PC-9 (cell line): ENCODE results near the gene ZNF518B. TPM values are rescaled to one million over a fixed set of nuclear protein-coding genes. Genes with fewer than 3 reads are reported as not detected.

Experiments
- BruUV-seq: library from RNA; stranded (reverse); fragments of 400-500 nt; replicated peaks from 2 replicates; lab custom pipeline; 2021; lab: Mats Ljungman, UMichigan
- CTCF ChIA-PET: fragments of 300-600 bp; sonication (Branson Sonifier 250); formaldehyde crosslinking; loops from one replicate; lab custom pipeline; 2022; ENCODE audit warnings: antibody characterized with exemption; lab: Charles Lee
- POLR2A ChIA-PET: fragments of 300-600 bp; sonication (Branson Sonifier 250); formaldehyde crosslinking; loops from one replicate; lab custom pipeline; 2022; ENCODE audit warnings: antibody characterized with exemption; ENCODE audit not compliant: unreplicated experiment; lab: Charles Lee
- DNase-seq, 2 experiments: peaks; one replicate each; pipeline versions ENCODE4 v3.0.0 to v3.0.0-alpha.2; 2015 to 2022; ENCODE audit warnings: mixed read lengths in 1 of 2
- H2AFZ ChIP-seq: fragments of 200-600 bp; sonication (generic); 2 replicates; pipeline ENCODE4 v1.8.1; 2017; ENCODE audit warnings: antibody characterized with exemption
- H3F3A ChIP-seq: fragments of 200-600 bp; sonication (generic); 2 replicates; pipeline ENCODE4 v1.8.1; 2017; ENCODE audit warnings: antibody characterized with exemption, mild to moderate bottlenecking, low read depth; ENCODE audit not compliant: insufficient read depth
- H3K27ac ChIP-seq: fragments of 200-600 bp; sonication (generic); 2 replicates; pipeline ENCODE4 v1.6.1; 2016; ENCODE audit warnings: mixed run types
- H3K27me3 ChIP-seq: fragments of 200-600 bp; sonication (generic); 2 replicates; pipeline ENCODE4 v1.6.1; 2016; ENCODE audit warnings: low read depth, mixed run types; ENCODE audit not compliant: insufficient read depth
- H3K36me3 ChIP-seq: fragments of 200-600 bp; sonication (generic); 2 replicates; pipeline ENCODE4 v1.6.1; 2016; ENCODE audit warnings: low read depth, mixed run types
- H3K4me1 ChIP-seq: fragments of 200-600 bp; sonication (generic); replicated peaks from 2 replicates; pipeline ENCODE4 v1.6.1; 2016; ENCODE audit warnings: mixed run types; ENCODE audit not compliant: insufficient read depth
- H3K4me2 ChIP-seq: fragments of 200-600 bp; sonication (generic); 2 replicates; pipeline ENCODE4 v1.6.1; 2017; ENCODE audit warnings: mixed run types
- H3K4me3 ChIP-seq: fragments of 200-600 bp; sonication (generic); 2 replicates; pipeline ENCODE4 v1.6.1; 2016; ENCODE audit warnings: mixed run types
- H3K79me2 ChIP-seq: fragments of 200-600 bp; sonication (generic); 2 replicates; pipeline ENCODE4 v1.6.1; 2017; ENCODE audit warnings: low read depth, mixed run types
- H3K9me2 ChIP-seq: fragments of 200-600 bp; sonication (generic); 2 replicates; pipeline ENCODE4 v1.8.1; 2017; ENCODE audit warnings: mild to moderate bottlenecking; ENCODE audit not compliant: insufficient read depth
- H3K9me3 ChIP-seq: fragments of 200-600 bp; sonication (generic); 2 replicates; pipeline ENCODE4 v1.8.1; 2016; ENCODE audit warnings: low read depth; ENCODE audit not compliant: insufficient read depth
- H4K20me1 ChIP-seq: fragments of 200-600 bp; sonication (generic); 2 replicates; pipeline ENCODE4 v1.8.1; 2017; ENCODE audit not compliant: insufficient read depth
- CTCF ChIP-seq: fragments of 200-600 bp; sonication (generic); conservative IDR thresholded peaks from 2 replicates; pipeline ENCODE4 v1.6.1; 2017; ENCODE audit warnings: mixed run types, antibody characterized with exemption, mild to moderate bottlenecking, moderate library complexity
- EZH2 ChIP-seq: fragments of 200-600 bp; sonication (generic); IDR thresholded peaks from 2 replicates; pipeline ENCODE4 v1.8.0; 2017; ENCODE audit warnings: antibody characterized with exemption, low read depth
- intact Hi-C: fragments of 100-400 bp; cut with micrococcal nuclease; formaldehyde crosslinking; loops from one replicate; pipeline ENCODE4 v1.10.0; 2022; ENCODE audit not compliant: unreplicated experiment
- total RNA-seq: library from RNA; stranded (reverse); gene quantifications from 2 replicates; pipeline ENCODE4 v1.2.3, GENCODE V29; 2021

Gene ZNF518B
- total RNA-seq, 1 experiment from 2014 or later = 12.3 TPM

- H3K36me3 ChIP-seq = no peaks in the 10 kb centered on the region
- no peak for DNase-seq
- ChIA-PET POLR2A (no interaction called here), CTCF (no interaction called here)
- intact Hi-C loops = no loop called here
- TF ChIP-seq EZH2 = no peak
- no peak for TF ChIP-seq CTCF
- no peak overlapping the region for H3K4me2 ChIP-seq
- no peaks in the 10 kb centered on the region for H3K4me1 ChIP-seq
- no peak overlapping the region for H3K4me3 ChIP-seq
- H3K9me2 ChIP-seq = no peaks in the 10 kb centered on the region
- H3K79me2 ChIP-seq = no peaks in the 10 kb centered on the region
- H2AFZ ChIP-seq = no peak overlapping the region; the same call in 1 of the 2 replicates
- no TSS peak for BruUV-seq
- H3F3A ChIP-seq = no peaks in the 10 kb centered on the region
- H3K9me3 ChIP-seq = no peaks in the 10 kb centered on the region
- H4K20me1 ChIP-seq = no peaks in the 10 kb centered on the region
- H3K27ac ChIP-seq = no peak overlapping the region
- H3K27me3 ChIP-seq = peaks cover 8% of the 10 kb centered on the region; the same call in 1 of the 2 replicates
These were observed 23.4 kb upstream of the ZNF518B start for GRCh38 chr4:10480616-10481015.

- no peak for DNase-seq
- H3K79me2 ChIP-seq = no peaks in the 10 kb centered on the region
- BruUV-seq = no TSS peak
- no peak overlapping the region for H3K27ac ChIP-seq
- no peaks in the 10 kb centered on the region for H3K9me2 ChIP-seq
- no peak overlapping the region for H3K4me3 ChIP-seq
- H3K27me3 ChIP-seq = peaks cover 8% of the 10 kb centered on the region; the same call in 1 of the 2 replicates
- no peaks in the 10 kb centered on the region for H3K4me1 ChIP-seq
- TF ChIP-seq CTCF (no peak), EZH2 (no peak)
- H3F3A ChIP-seq = no peaks in the 10 kb centered on the region
- H4K20me1 ChIP-seq = no peaks in the 10 kb centered on the region
- ChIA-PET CTCF (no interaction called here), POLR2A (interaction anchor here (0.6 kb wide), 1 partner anchor 1121 kb away, joined by 9 read pairs; no protein-coding TSS in a partner anchor)
- intact Hi-C loops = no loop called here
- H2AFZ ChIP-seq = no peak overlapping the region
- H3K9me3 ChIP-seq = no peaks in the 10 kb centered on the region
- H3K36me3 ChIP-seq = no peaks in the 10 kb centered on the region
- no peak overlapping the region for H3K4me2 ChIP-seq
These were observed 21.4 kb upstream of the ZNF518B start for GRCh38 chr4:10478621-10479020.

GRCh38 chr4:10470505-10470904 is 13.3 kb upstream of the ZNF518B start:
- H3K4me1 ChIP-seq = no peaks in the 10 kb centered on the region
- no peaks in the 10 kb centered on the region for H3K79me2 ChIP-seq
- no peak overlapping the region for H3K4me3 ChIP-seq
- no peak overlapping the region for H3K4me2 ChIP-seq
- no peak overlapping the region for H3K27ac ChIP-seq
- ChIA-PET POLR2A (no interaction called here), CTCF (no interaction called here)
- no peaks in the 10 kb centered on the region for H3K36me3 ChIP-seq
- no peak for DNase-seq
- H4K20me1 ChIP-seq = no peaks in the 10 kb centered on the region
- no TSS peak for BruUV-seq
- no peaks in the 10 kb centered on the region for H3F3A ChIP-seq
- no peaks in the 10 kb centered on the region for H3K9me2 ChIP-seq
- TF ChIP-seq CTCF (no peak), EZH2 (no peak)
- H2AFZ ChIP-seq = no peak overlapping the region
- no peaks in the 10 kb centered on the region for H3K9me3 ChIP-seq
- H3K27me3 ChIP-seq = peaks cover 25% of the 10 kb centered on the region
- intact Hi-C loops = no loop called here
